ENCODE results near the gene ECE2. TPM values are rescaled to one million over a fixed set of nuclear protein-coding genes. Genes with fewer than 3 reads are reported as not detected.

ECE2 gene
- total RNA-seq, 5 donors from 2014 or later (not counting 1 experiment from before 2014, with no cell fraction given), result not detected

DNA sequence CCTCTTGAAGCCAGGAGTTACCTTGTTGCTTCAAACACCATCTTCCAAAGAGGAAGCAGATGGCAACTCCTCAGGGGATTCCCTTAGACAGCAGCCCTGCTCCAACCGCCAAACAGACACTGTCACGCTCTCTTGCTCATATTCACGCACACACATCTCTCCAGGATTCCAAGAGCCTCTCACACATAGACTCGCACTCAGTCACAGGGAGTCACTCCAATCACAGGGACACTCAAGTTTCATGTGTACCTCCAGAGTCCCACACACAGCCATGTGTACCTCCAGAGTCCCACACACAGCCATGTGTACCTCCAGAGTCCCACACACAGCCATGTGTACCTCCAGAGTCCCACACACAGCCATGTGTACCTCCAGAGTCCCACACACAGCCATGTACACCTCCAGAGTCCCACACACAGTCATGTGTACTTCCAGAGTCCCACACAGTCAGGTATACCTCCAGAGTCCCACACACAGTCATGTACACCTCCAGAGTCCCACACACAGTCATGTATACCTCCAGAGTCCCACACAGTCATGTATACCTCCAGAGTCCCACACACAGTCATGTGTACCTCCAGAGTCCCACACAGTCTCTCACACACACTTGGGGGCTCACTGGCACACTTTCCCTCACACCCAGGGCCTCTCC, 40.3 kb upstream of the ECE2 start:
- H3K4me1 ChIP-seq (ENCODE audit: control insufficient read depth in 1 of 2, extremely low read depth in 1 of 2, insufficient read depth in 2 of 2, low read length in 2 of 2), result peaks cover 0 to 4% of the 10 kb centered on the region in 2 experiments
- no peak overlapping the region for H3K27ac ChIP-seq (ENCODE audit: low read length)
- H3K4me3 ChIP-seq (ENCODE audit: control insufficient read depth in 1 of 2, extremely low read depth in 1 of 2, low read length in 1 of 2), result no peak overlapping the region
- POLR2A ChIA-PET, result no interaction called here
- Mint-ChIP-seq H3K4me3 (no peak overlapping the region), H3K27ac (no peak overlapping the region), H3K4me1 (peaks cover 8 to 20% (median 10%) of the 10 kb centered on the region in 3 donors), H3K9me3 (no peaks in the 10 kb centered on the region), H3K36me3 (no peaks in the 10 kb centered on the region), H3K27me3 (peaks cover 19 to 23% of the 10 kb centered on the region in 2 donors)
- CTCF ChIA-PET, result interaction anchor here in 1 of 2 donors (1.0 kb wide), 1 partner anchor 9 kb away, joined by 3 read pairs; no protein-coding TSS in a partner anchor
- ATAC-seq (replicated peaks in 1 of 4) (no peak), DNase-seq (no peak)
- H3K27me3 ChIP-seq (replicated peaks in 1 of 2; ENCODE audit: control insufficient read depth in 2 of 2, extremely low read depth in 1 of 2, insufficient read depth in 2 of 2, low read length in 1 of 2), result peaks cover 8 to 41% of the 10 kb centered on the region in 2 experiments
- no peaks in the 10 kb centered on the region for H3K36me3 ChIP-seq (ENCODE audit: control insufficient read depth in 2 of 2, extremely low read depth in 1 of 2, insufficient read depth in 1 of 2, low read length in 1 of 2)
- H3K9me3 ChIP-seq, result no peaks in the 10 kb centered on the region
- 88% methylated on average over 3 of the region's 4 CpGs for WGBS (ENCODE audit: insufficient coverage)

DNA sequence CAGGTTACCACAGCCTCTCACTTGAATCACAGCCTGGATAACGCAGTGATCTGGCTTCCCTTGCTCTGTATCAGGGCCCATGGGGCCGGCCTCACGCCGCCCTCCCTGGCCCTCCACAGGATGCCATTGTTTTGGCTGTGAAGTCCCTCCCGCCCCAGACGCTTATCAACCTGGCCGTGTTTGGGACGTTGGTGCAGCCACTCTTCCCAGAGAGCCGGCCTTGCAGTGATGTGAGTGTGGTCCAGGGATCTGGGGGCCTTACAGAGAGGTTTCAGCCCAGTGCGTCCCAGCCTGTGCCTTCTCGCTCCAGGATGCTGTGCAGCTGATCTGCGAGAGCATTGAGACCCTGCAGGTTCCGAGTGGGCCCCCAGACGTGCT, 39.8 kb upstream of the ECE2 start:
- H3K27me3 ChIP-seq (replicated peaks in 1 of 2; ENCODE audit: control insufficient read depth in 2 of 2, extremely low read depth in 1 of 2, insufficient read depth in 2 of 2, low read length in 1 of 2), result peaks cover 8 to 38% of the 10 kb centered on the region in 2 experiments
- Mint-ChIP-seq H3K27ac (no peak overlapping the region), H3K36me3 (no peaks in the 10 kb centered on the region), H3K4me1 (peaks cover 5 to 18% (median 7%) of the 10 kb centered on the region in 3 donors), H3K27me3 (peaks cover 16 to 20% of the 10 kb centered on the region in 2 donors), H3K9me3 (no peaks in the 10 kb centered on the region), H3K4me3 (no peak overlapping the region)
- no peak overlapping the region for H3K27ac ChIP-seq (ENCODE audit: low read length)
- WGBS (ENCODE audit: insufficient coverage), result 77% methylated on average over 14 of the region's 14 CpGs
- H3K4me1 ChIP-seq (ENCODE audit: control insufficient read depth in 1 of 2, extremely low read depth in 1 of 2, insufficient read depth in 2 of 2, low read length in 2 of 2), result peaks cover 0 to 1% of the 10 kb centered on the region in 2 experiments
- CTCF ChIA-PET, result interaction anchor here in 1 of 2 donors (1.0 kb wide), 1 partner anchor 9 kb away, joined by 3 read pairs; no protein-coding TSS in a partner anchor
- no peak overlapping the region for H3K4me3 ChIP-seq (ENCODE audit: control insufficient read depth in 1 of 2, extremely low read depth in 1 of 2, low read length in 1 of 2)
- DNase-seq (no peak), ATAC-seq (replicated peaks in 1 of 4) (no peak)
- H3K36me3 ChIP-seq (ENCODE audit: control insufficient read depth in 2 of 2, extremely low read depth in 1 of 2, insufficient read depth in 1 of 2, low read length in 1 of 2), result no peaks in the 10 kb centered on the region
- no peaks in the 10 kb centered on the region for H3K9me3 ChIP-seq
- POLR2A ChIA-PET, result no interaction called here

DNA sequence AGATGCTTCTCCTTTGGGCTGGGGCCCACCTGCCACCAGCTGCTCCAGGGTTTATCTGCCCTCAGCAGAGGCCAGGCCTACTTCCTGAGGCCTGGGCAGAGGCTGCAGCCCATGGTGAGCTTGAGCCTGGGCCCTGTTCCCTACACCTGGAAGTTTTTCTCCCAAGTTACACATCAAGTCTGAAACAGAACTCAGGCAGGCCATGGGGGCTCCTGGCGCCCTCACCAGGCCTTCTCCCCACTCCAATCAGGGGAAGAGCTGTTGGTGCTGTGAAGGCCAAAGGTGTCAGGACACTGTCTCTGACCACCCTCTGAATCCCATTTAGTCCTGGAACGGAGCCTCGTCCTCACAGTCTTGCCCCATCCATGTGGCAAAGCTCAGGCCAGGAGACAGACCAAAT, 39.2 kb upstream of the ECE2 start:
- H3K27ac ChIP-seq (ENCODE audit: low read length), result no peak overlapping the region
- Mint-ChIP-seq H3K27ac (no peak overlapping the region), H3K27me3 (peaks cover 10 to 14% of the 10 kb centered on the region in 2 donors), H3K36me3 (no peaks in the 10 kb centered on the region), H3K4me1 (peaks cover 0 to 12% (median 1%) of the 10 kb centered on the region in 3 donors), H3K9me3 (no peaks in the 10 kb centered on the region), H3K4me3 (no peak overlapping the region)
- no peaks in the 10 kb centered on the region for H3K36me3 ChIP-seq (ENCODE audit: control insufficient read depth in 2 of 2, extremely low read depth in 1 of 2, insufficient read depth in 1 of 2, low read length in 1 of 2)
- H3K9me3 ChIP-seq, result no peaks in the 10 kb centered on the region
- WGBS (ENCODE audit: insufficient coverage), result no CpG with 5 or more reads among the region's 3 CpGs
- H3K4me1 ChIP-seq (ENCODE audit: control insufficient read depth in 1 of 2, extremely low read depth in 1 of 2, insufficient read depth in 2 of 2, low read length in 2 of 2), result no peaks in the 10 kb centered on the region
- no peak for ATAC-seq (replicated peaks in 1 of 4)
- ChIA-PET CTCF (interaction anchor here in 1 of 2 donors (1.0 kb wide), 1 partner anchor 10 kb away, joined by 3 read pairs; no protein-coding TSS in a partner anchor), POLR2A (interaction anchor here in 1 of 2 donors (0.5 kb wide), 1 partner anchor 16 kb away, joined by 3 read pairs; no protein-coding TSS in a partner anchor)
- H3K27me3 ChIP-seq (replicated peaks in 1 of 2; ENCODE audit: control insufficient read depth in 2 of 2, extremely low read depth in 1 of 2, insufficient read depth in 2 of 2, low read length in 1 of 2), result peaks cover 5 to 32% of the 10 kb centered on the region in 2 experiments
- H3K4me3 ChIP-seq (ENCODE audit: control insufficient read depth in 1 of 2, extremely low read depth in 1 of 2, low read length in 1 of 2), result no peak overlapping the region
- DNase-seq, result no peak

DNA sequence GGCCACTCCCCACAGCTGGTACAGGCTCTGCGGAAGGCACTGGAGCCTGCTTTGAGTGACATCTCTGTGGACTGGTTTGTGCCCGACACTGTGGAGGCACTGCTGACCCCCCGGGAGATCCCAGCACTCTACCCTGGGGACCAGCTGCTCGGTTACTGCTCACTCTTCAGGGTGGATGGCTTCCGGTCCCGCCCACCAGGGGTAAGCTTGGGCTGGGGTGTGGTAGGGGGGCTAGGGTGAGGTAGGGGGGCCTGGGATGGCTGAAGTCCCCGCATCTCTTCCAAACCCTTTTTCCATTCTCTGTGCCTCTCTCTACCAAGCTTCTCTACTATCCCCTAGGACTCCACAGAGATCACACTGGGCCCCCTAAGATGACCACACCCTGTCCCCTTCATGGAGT, 38.6 kb upstream of the ECE2 start:
- POLR2A ChIA-PET, result interaction anchor here in 1 of 2 donors (0.5 kb wide), 1 partner anchor 16 kb away, joined by 3 read pairs; no protein-coding TSS in a partner anchor

DNA sequence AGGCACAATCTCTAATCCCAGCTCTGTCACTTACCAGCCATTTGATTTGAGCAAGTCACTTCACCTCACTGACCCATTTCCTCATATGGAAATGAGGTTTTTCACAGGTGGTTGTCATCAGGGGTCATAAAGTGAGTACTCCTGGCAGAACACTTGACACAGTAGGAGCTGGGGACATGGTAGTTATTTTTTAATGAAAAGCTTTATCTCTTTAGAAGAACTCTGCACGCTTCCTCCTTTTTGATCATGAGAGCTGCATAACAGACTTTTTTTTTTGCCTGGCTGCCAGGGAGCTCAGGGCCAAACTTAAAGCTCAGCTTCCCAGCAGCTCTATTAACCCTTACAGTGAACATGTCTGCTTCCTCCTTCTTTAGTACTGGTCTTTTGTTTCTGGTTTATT, 38.0 kb upstream of the ECE2 start:
- no peak for DNase-seq
- CTCF ChIA-PET, result interaction anchor here in 1 of 2 donors (0.6 kb wide), 2 partner anchors 8 to 10 kb away, joined by 3 read pairs; no protein-coding TSS in a partner anchor
- Mint-ChIP-seq H3K27ac (no peak overlapping the region), H3K27me3 (peaks cover 0 to 2% of the 10 kb centered on the region in 2 donors), H3K4me1 (peaks cover 0 to 10% (median 0%) of the 10 kb centered on the region in 3 donors), H3K9me3 (no peaks in the 10 kb centered on the region), H3K4me3 (no peak overlapping the region), H3K36me3 (peaks cover 8% of the 10 kb centered on the region)
- WGBS (ENCODE audit: insufficient coverage), result 50% methylated on average over 1 of the region's 1 CpG
- peaks cover 5 to 9% of the 10 kb centered on the region in 2 donors for H3K36me3 ChIP-seq (ENCODE audit: control insufficient read depth in 2 of 2, extremely low read depth in 1 of 2, insufficient read depth in 1 of 2, low read length in 1 of 2)
- POLR2A ChIA-PET, result no interaction called here
- H3K27me3 ChIP-seq (replicated peaks in 1 of 2; ENCODE audit: control insufficient read depth in 2 of 2, extremely low read depth in 1 of 2, insufficient read depth in 2 of 2, low read length in 1 of 2), result peaks cover 1 to 22% of the 10 kb centered on the region in 2 experiments
- no peak overlapping the region for H3K27ac ChIP-seq (ENCODE audit: low read length)
- H3K4me3 ChIP-seq (ENCODE audit: control insufficient read depth in 1 of 2, extremely low read depth in 1 of 2, low read length in 1 of 2), result no peak overlapping the region
- no peak for ATAC-seq (replicated peaks in 1 of 4)
- H3K9me3 ChIP-seq, result no peaks in the 10 kb centered on the region
- H3K4me1 ChIP-seq (ENCODE audit: control insufficient read depth in 1 of 2, extremely low read depth in 1 of 2, insufficient read depth in 2 of 2, low read length in 2 of 2), result no peaks in the 10 kb centered on the region

More for the DNA sequence above, 38.6 kb upstream of the ECE2 start:
- no peaks in the 10 kb centered on the region for H3K9me3 ChIP-seq
- H3K4me3 ChIP-seq (ENCODE audit: control insufficient read depth in 1 of 2, extremely low read depth in 1 of 2, low read length in 1 of 2), result no peak overlapping the region
- no peak overlapping the region for H3K27ac ChIP-seq (ENCODE audit: low read length)
- H3K27me3 ChIP-seq (replicated peaks in 1 of 2; ENCODE audit: control insufficient read depth in 2 of 2, extremely low read depth in 1 of 2, insufficient read depth in 2 of 2, low read length in 1 of 2), result peaks cover 2 to 28% of the 10 kb centered on the region in 2 experiments
- H3K9me3 Mint-ChIP-seq, result no peaks in the 10 kb centered on the region
- CTCF ChIA-PET, result no interaction called here
- DNase-seq (no peak), ATAC-seq (replicated peaks in 1 of 4) (no peak)
- H3K27me3 Mint-ChIP-seq, result peaks cover 5 to 8% of the 10 kb centered on the region in 2 donors
- no peak overlapping the region for H3K4me3 Mint-ChIP-seq
- 76% methylated on average over 3 of the region's 7 CpGs for WGBS (ENCODE audit: insufficient coverage)
- no peaks in the 10 kb centered on the region for H3K4me1 ChIP-seq (ENCODE audit: control insufficient read depth in 1 of 2, extremely low read depth in 1 of 2, insufficient read depth in 2 of 2, low read length in 2 of 2)
- H3K36me3 ChIP-seq (ENCODE audit: control insufficient read depth in 2 of 2, extremely low read depth in 1 of 2, insufficient read depth in 1 of 2, low read length in 1 of 2), result peaks cover 0 to 3% of the 10 kb centered on the region in 2 donors
- H3K4me1 Mint-ChIP-seq, result peaks cover 0 to 10% (median 0%) of the 10 kb centered on the region in 3 donors
- H3K27ac Mint-ChIP-seq, result no peak overlapping the region
- peaks cover 2% of the 10 kb centered on the region for H3K36me3 Mint-ChIP-seq

DNA sequence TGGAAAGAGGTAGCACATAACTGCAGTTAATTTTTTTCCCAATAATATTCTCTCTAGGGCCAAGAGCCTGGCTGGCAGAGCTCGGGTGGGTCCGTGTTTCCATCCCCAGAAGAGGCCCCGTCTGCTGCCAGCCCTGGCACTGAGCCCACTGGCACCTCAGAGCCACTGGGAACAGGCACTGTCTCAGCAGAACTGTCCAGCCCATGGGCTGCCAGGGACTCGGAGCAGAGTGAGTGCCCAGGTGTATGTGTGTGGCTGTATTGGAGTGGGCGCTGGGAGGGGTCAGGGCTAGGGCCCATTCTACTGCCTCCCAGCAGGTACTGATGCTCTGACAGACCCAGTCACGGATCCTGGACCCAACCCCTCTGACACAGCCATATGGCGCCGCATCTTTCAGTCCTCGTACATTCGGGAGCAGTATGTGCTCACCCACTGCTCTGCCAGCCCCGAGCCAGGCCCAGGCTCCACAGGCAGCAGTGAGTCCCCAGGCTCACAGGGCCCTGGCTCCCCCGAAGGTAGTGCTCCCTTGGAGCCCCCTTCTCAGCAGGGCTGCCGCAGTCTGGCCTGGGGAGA, 37.5 kb upstream of the ECE2 start:
- ChIA-PET POLR2A (no interaction called here), CTCF (interaction anchor here in 1 of 2 donors (0.6 kb wide), 2 partner anchors 8 to 11 kb away, joined by 3 read pairs; no protein-coding TSS in a partner anchor)
- Histone ChIP-seq H3K27me3 (replicated peaks in 1 of 2; ENCODE audit: control insufficient read depth in 2 of 2, extremely low read depth in 1 of 2, insufficient read depth in 2 of 2, low read length in 1 of 2) (peaks cover 0 to 18% of the 10 kb centered on the region in 2 experiments), H3K9me3 (no peaks in the 10 kb centered on the region), H3K27ac (ENCODE audit: low read length) (no peak overlapping the region), H3K4me3 (ENCODE audit: control insufficient read depth in 1 of 2, extremely low read depth in 1 of 2, low read length in 1 of 2) (no peak overlapping the region), H3K36me3 (ENCODE audit: control insufficient read depth in 2 of 2, extremely low read depth in 1 of 2, insufficient read depth in 1 of 2, low read length in 1 of 2) (peaks cover 7 to 14% of the 10 kb centered on the region in 2 donors), H3K4me1 (ENCODE audit: control insufficient read depth in 1 of 2, extremely low read depth in 1 of 2, insufficient read depth in 2 of 2, low read length in 2 of 2) (no peaks in the 10 kb centered on the region)
- Mint-ChIP-seq H3K27ac (no peak overlapping the region), H3K36me3 (peaks cover 13% of the 10 kb centered on the region), H3K9me3 (no peaks in the 10 kb centered on the region), H3K4me3 (no peak overlapping the region), H3K4me1 (peaks cover 0 to 10% (median 0%) of the 10 kb centered on the region in 3 donors), H3K27me3 (no peaks in the 10 kb centered on the region)
- ATAC-seq (replicated peaks in 1 of 4) (no peak), DNase-seq (no peak)
- 80% methylated on average over 10 of the region's 13 CpGs for WGBS (ENCODE audit: insufficient coverage)
